Gastroesophageal sphincter (tissue), 3 donors: Measurements from ENCODE around the gene FOXE1.

ENCODE experiments used
- CTCF ChIP-seq, 4 experiments: fragments of 200-600 bp in 2 of 4; fragments of 450-650 bp in 2 of 4; sonication (generic) in 1 of 4; IDR thresholded peaks; one replicate each; pipeline ENCODE4 v1.5.1; 2017 to 2019; ENCODE audit warnings: antibody characterized with exemption in 4 of 4, mild to moderate bottlenecking in 2 of 4, moderate library complexity in 2 of 4
- EP300 ChIP-seq: sonication (generic); formaldehyde crosslinking; IDR thresholded peaks from one replicate; pipeline ENCODE4 v1.6.1; 2017; ENCODE audit warnings: antibody characterized with exemption, mild to moderate bottlenecking

- TF ChIP-seq CTCF (IDR thresholded peaks at IDR 0.05) (no peak), EP300 (no peak)
Measured at GRCh38 chr9:97820373-97820772, 32.7 kb upstream of the FOXE1 start.
